Measurements from ENCODE around the gene SOS2.
"Not testable (repeated sequence)": the region's sequence is repeated elsewhere in the genome, so short reads cannot be mapped to it uniquely, and the experiment has no call there.

The SOS2 gene

DNA sequence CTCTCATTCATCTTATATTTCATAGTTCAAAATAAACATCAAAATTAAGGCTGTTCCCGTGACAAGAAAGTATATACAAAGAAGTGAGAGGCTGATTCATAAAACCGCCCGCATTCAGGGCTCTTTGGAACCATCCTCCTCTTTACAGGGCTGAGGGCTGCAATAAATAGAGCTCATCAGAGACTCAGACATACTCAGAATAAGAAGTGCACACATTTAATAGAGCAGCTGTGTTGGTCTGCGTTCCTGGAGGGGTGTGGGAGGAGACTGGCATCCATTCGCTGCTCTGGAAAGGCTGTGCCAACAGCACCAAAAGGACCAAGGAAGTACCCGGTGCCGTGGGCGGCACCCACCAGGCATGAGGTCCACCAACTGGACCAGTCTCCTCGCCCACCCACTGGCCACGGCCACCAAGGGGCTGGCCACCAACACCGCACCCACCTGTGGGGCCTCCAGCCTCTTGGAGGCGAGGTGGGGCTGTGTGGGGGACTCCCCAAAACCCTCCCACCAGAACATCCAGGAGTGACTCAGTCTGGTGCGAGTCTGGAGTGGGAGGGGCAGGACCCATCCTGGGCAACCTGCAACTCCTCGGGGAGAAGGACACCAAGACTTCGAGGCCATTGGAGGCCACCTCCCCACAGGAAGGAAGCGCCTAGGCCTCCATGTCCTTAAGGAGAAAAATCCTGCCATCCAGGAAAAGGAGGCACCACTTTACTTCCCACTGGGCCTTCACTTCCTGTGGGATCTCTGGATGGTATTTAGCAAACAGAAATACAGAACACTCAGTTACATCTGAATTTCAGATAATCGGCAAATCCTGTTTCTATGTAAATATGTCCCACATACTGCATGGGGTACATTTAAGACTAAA, 147.7 kb downstream of the SOS2 start:
- peak; percentile 42 to 55 for DNase-seq

DNA sequence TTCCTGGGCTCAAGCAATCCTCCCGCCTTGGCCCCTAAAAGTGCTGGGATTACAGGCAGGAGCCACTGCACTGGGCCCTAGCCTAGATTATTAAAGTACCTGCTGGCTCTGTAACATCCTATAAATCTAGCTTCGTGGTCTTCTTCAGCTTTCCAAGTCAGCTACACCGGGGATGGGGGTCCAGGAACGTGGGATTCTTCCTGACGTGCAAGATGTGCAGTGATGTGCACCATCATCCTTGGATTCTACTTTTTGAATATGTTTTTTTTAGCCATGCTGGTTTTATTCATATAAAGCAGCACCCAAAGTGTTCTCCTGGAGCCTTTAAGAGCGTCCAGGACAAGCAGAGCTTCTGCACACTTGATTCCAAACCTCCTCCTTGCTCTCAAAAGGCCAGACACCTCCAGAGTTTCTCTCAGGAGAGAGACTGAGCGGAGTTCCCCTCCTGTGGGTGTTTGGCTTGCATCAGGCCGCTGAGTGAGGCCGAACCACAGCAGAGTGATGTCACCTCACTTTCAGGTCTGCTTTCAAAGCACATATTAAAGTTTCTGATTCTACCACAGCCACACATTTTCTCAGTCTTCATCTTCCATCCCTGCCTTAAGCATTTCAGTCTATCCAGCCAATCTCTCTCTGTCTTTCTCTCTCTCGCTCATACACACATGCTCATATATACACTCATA, 148.5 kb downstream of the SOS2 start:
- DNase-seq = peak; percentile 88 to 92

DNA sequence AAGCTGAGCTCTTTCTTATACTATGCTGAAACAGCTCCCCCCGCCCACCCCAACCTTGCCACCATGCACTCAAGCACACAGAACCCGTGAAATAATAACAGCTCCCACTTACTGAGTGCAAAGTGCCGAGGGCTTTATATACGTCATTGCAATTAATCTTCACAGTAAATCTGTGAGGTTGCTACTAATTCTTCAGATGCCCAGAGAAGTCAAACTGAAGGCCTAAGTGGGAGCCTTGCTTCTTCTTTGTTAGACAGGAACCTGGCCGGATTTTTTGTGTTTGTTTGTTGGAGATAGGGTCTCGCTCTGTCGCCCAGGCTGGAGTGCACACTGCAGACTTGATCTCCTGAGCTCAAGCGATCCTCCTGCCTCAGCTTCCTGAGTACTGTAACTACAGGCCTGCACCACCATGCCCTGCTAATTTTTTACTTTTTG, 149.1 kb downstream of the SOS2 start:
- DNase-seq = peak; percentile 67 to 80

DNA sequence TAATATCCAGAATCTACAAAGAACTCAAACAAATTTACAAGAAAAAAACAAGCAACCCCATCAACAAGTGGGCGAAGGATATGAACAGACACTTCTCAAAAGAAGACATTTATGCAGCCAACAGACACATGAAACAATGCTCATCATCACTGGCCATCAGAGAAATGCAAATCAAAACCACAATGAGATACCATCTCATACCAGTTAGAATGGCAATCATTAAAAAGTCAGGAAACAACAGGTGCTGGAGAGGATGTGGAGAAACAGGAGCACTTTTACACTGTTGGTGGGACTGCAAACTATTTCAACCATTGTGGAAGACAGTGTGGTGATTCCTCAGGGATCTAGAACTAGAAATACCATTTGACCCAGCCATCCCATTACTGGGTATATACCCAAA, 152.3 kb downstream of the SOS2 start:
- DNase-seq = not testable (repeated sequence)

DNA sequence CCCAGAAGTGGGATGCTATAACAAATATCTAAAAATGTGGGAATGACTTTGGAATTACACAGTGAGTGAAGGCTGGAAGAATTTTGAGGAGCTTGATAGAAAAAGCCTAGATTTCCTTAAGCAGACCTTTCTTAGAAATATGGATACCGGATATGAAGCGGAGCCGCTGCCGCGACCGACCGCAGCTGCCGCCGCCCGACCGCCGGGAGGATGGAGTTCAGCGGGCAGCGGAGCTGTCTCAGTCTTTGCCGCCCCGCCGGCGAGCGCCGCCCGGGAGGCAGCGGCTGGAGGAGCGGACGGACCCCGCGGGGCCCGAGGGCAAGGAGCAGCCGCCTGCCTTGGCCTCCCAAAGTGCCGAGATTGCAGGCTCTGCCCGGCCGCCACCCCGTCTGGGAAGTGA, 157.7 kb downstream of the SOS2 start:
- not testable (repeated sequence) for DNase-seq

DNA sequence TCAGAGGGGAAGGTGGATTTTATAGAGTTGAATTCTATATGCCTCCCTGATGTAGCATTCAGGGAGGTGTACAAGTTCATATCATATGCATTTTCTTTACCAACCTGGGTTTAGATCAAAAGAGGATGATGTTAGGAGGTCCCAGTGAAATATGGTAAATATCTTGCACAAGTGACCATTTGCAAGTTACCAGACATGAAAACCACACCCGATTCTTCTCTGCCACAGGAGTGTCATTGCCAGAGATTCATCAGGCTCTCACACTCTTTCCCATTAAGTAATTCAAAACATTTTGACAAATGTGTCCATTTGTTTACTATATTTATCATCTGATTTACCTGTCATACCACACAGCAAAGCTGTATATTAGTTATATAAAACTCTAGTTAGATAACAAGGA, 159.0 kb downstream of the SOS2 start:
- no peak for DNase-seq

DNA sequence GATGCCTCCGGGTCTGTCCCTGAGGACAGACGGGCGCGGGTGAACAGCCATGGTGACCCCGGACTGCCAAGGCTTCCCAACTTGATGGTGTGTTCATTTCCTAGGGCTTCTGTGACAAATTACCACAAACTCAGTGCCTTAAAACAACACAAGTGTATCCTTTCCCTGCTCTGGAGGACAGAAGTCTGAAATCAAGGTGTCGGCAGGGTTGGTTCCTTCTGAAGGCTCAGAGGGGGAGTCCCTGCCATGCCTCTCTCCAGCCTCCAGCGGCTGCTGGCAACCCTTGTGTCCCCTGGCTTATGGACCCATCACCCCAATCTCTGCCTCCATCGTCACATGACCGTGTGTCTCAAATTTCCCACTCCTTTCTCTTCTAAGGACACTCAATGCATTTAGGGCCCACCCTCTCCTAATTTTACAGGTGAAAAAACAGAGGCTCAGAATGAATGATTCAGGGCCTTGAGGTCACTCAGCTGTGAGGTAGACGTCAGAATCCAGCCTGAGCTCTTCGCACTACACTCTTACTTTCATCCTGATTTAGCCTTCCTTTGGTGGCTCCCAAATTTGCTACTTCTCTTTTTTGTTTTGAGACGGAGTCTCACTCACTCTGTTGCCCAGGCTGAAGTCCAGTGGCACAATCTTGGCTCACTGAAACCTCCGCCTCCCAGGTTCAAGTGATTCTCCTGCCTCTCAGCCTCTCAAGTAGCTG, 160.4 kb downstream of the SOS2 start:
- DNase-seq = no peak

DNA sequence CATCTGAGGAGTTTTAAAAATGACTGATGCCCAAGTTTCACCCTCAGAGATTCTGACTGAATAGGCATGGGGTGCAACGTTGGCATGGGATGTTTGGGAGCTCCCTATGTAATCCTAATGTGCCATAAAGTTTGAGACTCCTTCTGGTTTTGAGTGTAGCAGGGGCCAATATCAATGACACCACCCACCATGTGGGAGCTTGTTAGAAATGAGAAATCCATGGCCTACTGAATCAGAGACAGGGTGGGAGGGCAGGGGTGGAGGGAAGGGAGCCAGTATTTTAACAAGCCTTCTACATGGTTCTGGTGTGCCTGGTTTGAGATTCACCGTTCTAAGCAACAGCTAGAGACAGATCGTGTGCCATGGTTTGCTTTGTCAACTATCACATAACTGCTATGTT, 161.1 kb downstream of the SOS2 start:
- no peak for DNase-seq

DNA sequence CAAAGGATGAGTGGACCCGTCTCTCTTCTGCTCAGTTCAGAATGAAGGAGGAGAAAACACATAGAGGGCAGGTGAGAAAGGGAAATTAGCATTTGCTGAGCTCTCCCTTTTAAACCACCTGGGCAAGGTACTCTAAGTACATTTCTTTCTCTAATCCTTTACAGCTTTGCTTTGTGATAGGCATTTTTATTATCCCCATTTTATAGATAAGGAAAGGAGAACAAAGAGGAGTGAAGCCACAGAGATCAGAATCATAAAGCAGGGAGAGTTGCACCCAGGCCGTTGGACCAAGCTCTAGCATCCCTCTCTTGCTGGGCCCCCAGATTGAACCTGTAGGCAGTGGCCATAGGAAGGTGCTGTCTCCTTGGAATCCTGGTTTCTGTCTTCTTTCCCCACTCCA, 162.1 kb downstream of the SOS2 start:
- DNase-seq = no peak

DNA sequence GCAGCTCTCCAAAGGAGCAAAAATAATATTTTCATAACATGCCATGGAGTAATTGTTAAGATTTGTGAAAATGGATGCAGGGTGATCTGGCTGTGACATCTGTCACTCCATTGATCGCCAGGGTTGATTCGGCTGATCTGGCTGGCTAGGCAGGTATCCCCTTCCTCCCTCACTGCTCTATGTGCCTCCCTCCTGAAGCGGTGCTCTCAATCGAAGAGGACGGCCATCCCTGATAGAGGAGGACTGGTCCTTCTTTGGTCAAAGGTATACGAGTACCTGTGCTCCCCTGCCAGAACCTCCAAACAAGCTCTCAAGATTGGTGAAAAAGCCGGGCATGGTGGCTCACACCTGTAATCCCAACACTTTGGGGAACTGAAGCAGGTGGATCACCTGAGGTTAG, 162.9 kb downstream of the SOS2 start:
- no peak for DNase-seq

DNA sequence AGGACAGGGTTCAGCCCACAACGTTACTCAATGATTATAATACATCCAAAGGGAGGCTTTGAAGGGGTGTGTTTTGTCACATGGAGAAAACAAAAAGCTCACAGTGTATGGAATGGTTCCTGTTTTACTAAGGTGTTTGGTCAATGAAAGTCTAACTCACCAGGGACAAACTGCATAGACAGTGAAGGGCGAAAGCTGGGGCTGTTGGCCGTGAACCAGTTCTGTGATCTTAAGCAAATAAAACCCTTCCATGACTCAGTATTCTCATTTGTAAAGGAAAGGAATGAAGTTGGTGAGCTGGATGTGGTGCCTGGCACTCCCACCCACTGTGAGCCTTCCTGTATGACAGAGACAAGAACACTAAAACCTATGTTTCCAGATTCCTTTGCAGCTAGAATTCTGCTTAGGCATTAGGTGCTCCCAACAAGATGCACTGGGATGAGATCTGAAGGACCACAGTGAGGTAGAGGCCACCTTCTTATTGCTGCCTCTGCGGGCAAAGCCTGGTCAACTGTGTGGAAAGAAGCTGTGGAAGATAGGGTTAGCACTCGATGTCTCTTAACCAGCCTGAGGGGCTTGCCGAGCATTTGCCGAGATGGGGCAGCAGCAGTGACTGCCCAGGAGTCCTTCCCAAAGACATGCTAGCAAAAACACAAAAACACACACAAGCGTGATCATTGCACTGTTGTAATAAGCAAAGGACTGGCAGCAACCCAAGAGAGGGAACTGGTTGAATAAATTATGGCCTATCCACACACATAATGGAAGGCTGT, 163.5 kb downstream of the SOS2 start:
- DNase-seq = no peak

All from CD4-positive, alpha-beta T cell treated with Interleukin-4 for 1 hour (primary cell).